K562 (cell line): Measurements from ENCODE around the gene BCAS3. TPM values are rescaled to one million over a fixed set of nuclear protein-coding genes. Genes with fewer than 3 reads are reported as not detected.
A peak's percentile ranks its signal among the peaks of the same experiment; 100 is the strongest.

Experiments used
- ATF4 ChIP-seq: fragments of 450-650 bp; formaldehyde crosslinking; IDR thresholded peaks from 2 replicates; pipeline ENCODE4 v1.4.0; 2022; ENCODE audit warnings: mild to moderate bottlenecking, moderate library complexity
- DLX4 ChIP-seq: fragments of 250-450 bp; sonication (Bioruptor Pico); IDR thresholded peaks from 2 replicates; pipeline ENCODE4 v1.6.1; 2021; ENCODE audit warnings: mild to moderate bottlenecking
- EP300 ChIP-seq: IDR thresholded peaks from 2 replicates; pipeline ENCODE4 v1.6.1; 2012; ENCODE audit warnings: low read length, improper control_type of control experiment
- FOXJ2 ChIP-seq: fragments of 200-800 bp; sonication (Bioruptor generic); IDR thresholded peaks from 2 replicates; pipeline ENCODE4 v1.6.1; 2016; ENCODE audit warnings: missing genetic modification characterization, missing compliant biosample characterization
- FOXO4 ChIP-seq: fragments of 450-650 bp; formaldehyde crosslinking; IDR thresholded peaks from 2 replicates; pipeline ENCODE4 v1.4.0; 2020; ENCODE audit warnings: mild to moderate bottlenecking, moderate library complexity
- FOXP4 ChIP-seq: sonication (generic); formaldehyde crosslinking; IDR thresholded peaks from 2 replicates; pipeline ENCODE4 v1.8.0; 2022; ENCODE audit warnings: mild to moderate bottlenecking, missing genetic modification reagents, borderline replicate concordance
- GTF2F1 ChIP-seq: IDR thresholded peaks from 2 replicates; pipeline ENCODE4 v1.6.1; 2011; ENCODE audit warnings: low read depth, low read length, improper control_type of control experiment
- HDGF ChIP-seq: fragments of 450-650 bp; IDR thresholded peaks from 2 replicates; pipeline ENCODE4 v1.6.1; 2016
- HLTF ChIP-seq: fragments of 450-650 bp; IDR thresholded peaks from 2 replicates; pipeline ENCODE4 v1.6.1; 2016
- HMG20B ChIP-seq: fragments of 250-450 bp; sonication (Bioruptor Pico); IDR thresholded peaks from 2 replicates; pipeline ENCODE4 v1.5.0; 2021; ENCODE audit warnings: mild to moderate bottlenecking
- HOXB6 ChIP-seq: fragments of 250-450 bp; sonication (Bioruptor Pico); IDR thresholded peaks from 2 replicates; pipeline ENCODE4 v1.5.1; 2022; ENCODE audit warnings: mild to moderate bottlenecking, borderline replicate concordance
- ILK ChIP-seq: fragments of 450-650 bp; IDR thresholded peaks from 2 replicates; pipeline ENCODE4 v1.6.1; 2016; ENCODE audit warnings: missing genetic modification characterization, low read depth, mild to moderate bottlenecking, missing compliant biosample characterization, moderate library complexity, borderline replicate concordance
- KDM2B ChIP-seq: fragments of 250-450 bp; sonication (Bioruptor Pico); IDR thresholded peaks from 2 replicates; pipeline ENCODE4 v1.8.0; 2021; ENCODE audit warnings: mild to moderate bottlenecking, moderate library complexity
- L3MBTL2 ChIP-seq: fragments of 450-650 bp; IDR thresholded peaks from 2 replicates; pipeline ENCODE4 v1.6.1; 2016; ENCODE audit warnings: mild to moderate bottlenecking, moderate library complexity
- NR2F6 ChIP-seq: fragments of 450-650 bp; formaldehyde crosslinking; IDR thresholded peaks from 2 replicates; pipeline ENCODE4 v1.4.0; 2020; ENCODE audit warnings: mild to moderate bottlenecking
- SIN3B ChIP-seq: fragments of 450-650 bp; IDR thresholded peaks from 2 replicates; pipeline ENCODE4 v1.6.1; 2017; ENCODE audit warnings: low read depth, mild to moderate bottlenecking, moderate library complexity
- SNAPC5 ChIP-seq: fragments of 250-450 bp; sonication (Bioruptor Pico); IDR thresholded peaks from 2 replicates; pipeline ENCODE4 v1.8.0; 2021; ENCODE audit warnings: moderate library complexity, mild to moderate bottlenecking, inconsistent platforms
- SREBF1 ChIP-seq: fragments of 150-350 bp; IDR thresholded peaks from 2 replicates; pipeline ENCODE4 v1.6.1; 2014; ENCODE audit warnings: antibody characterized with exemption, low read depth, low read length, borderline replicate concordance
- XRCC4 ChIP-seq: IDR thresholded peaks from one replicate; pipeline ENCODE4 v1.6.1; 2011; ENCODE audit not compliant: insufficient read depth, insufficient read length; ENCODE audit errors: extremely low read depth
- ZFP30 ChIP-seq: fragments of 250-450 bp; sonication (Bioruptor Pico); IDR thresholded peaks from 2 replicates; pipeline ENCODE4 v1.8.0; 2022; ENCODE audit warnings: moderate library complexity, mild to moderate bottlenecking, inconsistent platforms, borderline replicate concordance
- ZNF140 ChIP-seq: fragments of 250-450 bp; sonication (Bioruptor Pico); IDR thresholded peaks from 2 replicates; pipeline ENCODE4 v1.8.0; 2021; ENCODE audit warnings: moderate library complexity, mild to moderate bottlenecking, inconsistent platforms
- ZNF174 ChIP-seq: fragments of 250-450 bp; sonication (Bioruptor Pico); IDR thresholded peaks from 2 replicates; pipeline ENCODE4 v1.4.0; 2020; ENCODE audit warnings: mild to moderate bottlenecking
- ZNF740 ChIP-seq, 3 experiments: fragments of 200-800 bp in 1 of 3; sonication (Bioruptor generic) in 1 of 3; sonication (generic) in 1 of 3; formaldehyde crosslinking in 1 of 3; IDR thresholded peaks; 2 replicates each; pipeline versions ENCODE4 v1.6.1 to v1.8.0; 2016 to 2022; ENCODE audit warnings: mild to moderate bottlenecking in 2 of 3, missing compliant biosample characterization in 2 of 3, missing genetic modification characterization in 2 of 3, missing genetic modification reagents in 1 of 3
- polyA plus RNA-seq, 8 experiments: library from polyadenylated mRNA; depleted of rRNA in 4 of 8; stranded (reverse) in 5 of 8; unstranded in 3 of 8; fragments of >200 nt; fragmentation: Nextera tagmentation in 2 of 8; fragmentation: Illumina TruSeq in 1 of 8; extraction: Ambion mirVana in 2 of 8; extraction: Trizol in 1 of 8; gene quantifications; 2 replicates each; pipeline versions ENCODE4 v1.2.1 to v1.2.3, GENCODE V29; 2011 to 2014; ENCODE audit warnings: inconsistent platforms in 1 of 8, missing spikeins in 1 of 8
- total RNA-seq, 7 experiments: library from RNA; depleted of rRNA in 6 of 7; stranded (reverse); fragments of >200 nt in 6 of 7; fragmentation: Illumina TruSeq in 2 of 7; extraction: Trizol in 2 of 7; gene quantifications; 2 replicates each; pipeline versions ENCODE4 v1.2.1 to v1.2.3, GENCODE V29; 2011 to 2021; ENCODE audit warnings: low replicate concordance in 1 of 7

Gene BCAS3
- total and polyA plus RNA-seq, 9 of the 15 experiments (the other 6 are each of a cell fraction or from before 2014, with no cell fraction given) = 1.9 to 5.5 (median 3.5) TPM

GRCh38 chr17:61175298-61176142 lies 497.9 kb downstream of the BCAS3 start (continued):
- TF ChIP-seq HOXB6 (CRISPR knock-in tag) = no peak
- no peak for TF ChIP-seq ZNF174
- TF ChIP-seq XRCC4 = no peak
- TF ChIP-seq ATF4 = peak; percentile 88
- no peak for TF ChIP-seq SREBF1
- no peak for TF ChIP-seq ILK (tag)
- TF ChIP-seq HLTF = no peak
- no peak for TF ChIP-seq HMG20B (CRISPR knock-in tag)
- no peak for TF ChIP-seq HDGF
- TF ChIP-seq ZFP30 (CRISPR knock-in tag) = no peak
- no peak for TF ChIP-seq FOXP4 (CRISPR knock-in tag)
- TF ChIP-seq DLX4 (CRISPR knock-in tag) = no peak
- TF ChIP-seq NR2F6 (CRISPR knock-in tag) = no peak
- TF ChIP-seq L3MBTL2 = peak; percentile 39; the same call in 1 of the 2 replicates
- TF ChIP-seq SNAPC5 (CRISPR knock-in tag) = no peak
- TF ChIP-seq ZNF740 (CRISPR knock-in tag; IDR thresholded peaks at IDR 0.05) = no peak
- TF ChIP-seq ZNF740 (tag; IDR thresholded peaks at IDR 0.05) = no peak
- no peak for TF ChIP-seq FOXO4 (CRISPR knock-in tag)
- no peak for TF ChIP-seq ZNF140 (CRISPR knock-in tag)
- peak; percentile 40; the same call in 1 of the 2 replicates for TF ChIP-seq FOXJ2
- TF ChIP-seq GTF2F1 = no peak
- TF ChIP-seq KDM2B (CRISPR knock-in tag) = no peak
- no peak for TF ChIP-seq SIN3B
- TF ChIP-seq EP300 = peak; percentile 97
